Tibial nerve (tissue), 4 donors: ENCODE results near the gene REPS2. TPM values are rescaled to one million over a fixed set of nuclear protein-coding genes. Genes with fewer than 3 reads are reported as not detected.

Source experiments
- DNase-seq, 2 donors: peaks; one replicate each; pipeline ENCODE4 v3.0.0-alpha.2; 2019; ENCODE audit warnings: low spot score in 2 of 2
- H3K27ac ChIP-seq, 4 donors: fragments of 200-600 bp; sonication (generic) in 3 of 4; one replicate each; pipeline ENCODE4 v1.5.1; 2017 to 2019; ENCODE audit warnings: mild to moderate bottlenecking in 1 of 4
- H3K27me3 ChIP-seq, 2 donors: fragments of 200-600 bp; sonication (generic) in 1 of 2; one replicate each; pipeline versions ENCODE4 v1.5.1 to v1.6.0; 2017 to 2019
- H3K36me3 ChIP-seq, 3 donors: fragments of 200-600 bp; sonication (generic); one replicate each; pipeline ENCODE4 v1.5.1; 2018 to 2019
- H3K4me1 ChIP-seq, 4 donors: fragments of 200-600 bp; sonication (generic) in 3 of 4; one replicate each; pipeline ENCODE4 v1.5.1; 2017 to 2019
- H3K4me3 ChIP-seq, 4 donors: fragments of 200-600 bp; sonication (generic) in 3 of 4; one replicate each; pipeline ENCODE4 v1.5.1; 2017 to 2019; ENCODE audit warnings: mild to moderate bottlenecking in 1 of 4, moderate library complexity in 1 of 4
- H3K9me3 ChIP-seq, 4 donors: fragments of 200-600 bp; sonication (generic) in 3 of 4; one replicate each; pipeline ENCODE4 v1.5.1; 2017 to 2019
- EP300 ChIP-seq, 2 donors: sonication (generic); formaldehyde crosslinking; IDR thresholded peaks; one replicate each; pipeline ENCODE4 v1.6.1; 2017; ENCODE audit warnings: antibody characterized with exemption in 2 of 2, mild to moderate bottlenecking in 1 of 2
- POLR2A ChIP-seq, 2 donors: fragments of 450-650 bp; IDR thresholded peaks; one replicate each; pipeline ENCODE4 v1.6.1; 2017; ENCODE audit warnings: antibody characterized with exemption in 2 of 2, mild to moderate bottlenecking in 2 of 2, moderate library complexity in 2 of 2
- WGBS, 2 donors: methylation state at CpG; one replicate each; pipeline ENCODE4 v1.1.5; 2018; 5-methylcytosine and 5-hydroxymethylcytosine counted together
- total RNA-seq, 4 donors: library from RNA; depleted of rRNA; stranded (reverse); fragments of >200 nt; gene quantifications; one replicate each; pipeline ENCODE4 v1.1.0, GENCODE V29; 2016
- TF ChIP-seq, protein P1 (sequence below), 5 experiments: fragments of 200-600 bp in 3 of 5; fragments of 450-650 bp in 2 of 5; sonication (generic) in 3 of 5; IDR thresholded peaks; one replicate each; pipeline ENCODE4 v1.5.1; 2016 to 2019; ENCODE audit warnings: antibody characterized with exemption in 5 of 5, mild to moderate bottlenecking in 3 of 5, moderate library complexity in 2 of 5

REPS2 gene
- total RNA-seq, 4 donors from 2014 or later: 7.5 to 26.0 (median 9.7) TPM

DNA sequence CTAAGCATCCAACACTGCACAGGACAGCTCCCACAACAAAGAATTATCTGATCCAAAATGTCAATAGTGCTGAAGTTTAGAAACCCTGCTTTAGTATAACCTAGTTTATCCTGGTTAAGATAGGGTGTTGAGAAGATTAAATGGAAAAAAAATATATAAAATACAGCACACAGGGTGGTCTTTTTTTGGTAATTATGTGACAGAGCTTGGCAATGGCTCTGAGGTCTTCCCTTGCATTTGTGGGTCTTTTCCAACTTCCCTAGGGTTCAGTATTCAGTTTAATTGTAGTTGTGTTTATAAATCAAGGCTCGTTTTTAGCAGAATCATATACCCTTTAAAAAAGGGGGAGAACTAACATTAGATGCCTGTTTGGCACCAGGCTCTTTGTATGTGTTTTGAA lies 36.6 kb downstream of the REPS2 start:
- TF ChIP-seq POLR2A (IDR thresholded peaks at IDR 0.05) (no peak), EP300 (IDR thresholded peaks at IDR 0.05) (no peak)
- TF ChIP-seq, protein P1, sequence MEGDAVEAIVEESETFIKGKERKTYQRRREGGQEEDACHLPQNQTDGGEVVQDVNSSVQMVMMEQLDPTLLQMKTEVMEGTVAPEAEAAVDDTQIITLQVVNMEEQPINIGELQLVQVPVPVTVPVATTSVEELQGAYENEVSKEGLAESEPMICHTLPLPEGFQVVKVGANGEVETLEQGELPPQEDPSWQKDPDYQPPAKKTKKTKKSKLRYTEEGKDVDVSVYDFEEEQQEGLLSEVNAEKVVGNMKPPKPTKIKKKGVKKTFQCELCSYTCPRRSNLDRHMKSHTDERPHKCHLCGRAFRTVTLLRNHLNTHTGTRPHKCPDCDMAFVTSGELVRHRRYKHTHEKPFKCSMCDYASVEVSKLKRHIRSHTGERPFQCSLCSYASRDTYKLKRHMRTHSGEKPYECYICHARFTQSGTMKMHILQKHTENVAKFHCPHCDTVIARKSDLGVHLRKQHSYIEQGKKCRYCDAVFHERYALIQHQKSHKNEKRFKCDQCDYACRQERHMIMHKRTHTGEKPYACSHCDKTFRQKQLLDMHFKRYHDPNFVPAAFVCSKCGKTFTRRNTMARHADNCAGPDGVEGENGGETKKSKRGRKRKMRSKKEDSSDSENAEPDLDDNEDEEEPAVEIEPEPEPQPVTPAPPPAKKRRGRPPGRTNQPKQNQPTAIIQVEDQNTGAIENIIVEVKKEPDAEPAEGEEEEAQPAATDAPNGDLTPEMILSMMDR (IDR thresholded peaks at IDR 0.05): no peak
- DNase-seq: no peak
- no peaks in the 10 kb centered on the region for H3K36me3 ChIP-seq
- no peak overlapping the region for H3K4me3 ChIP-seq
- peaks cover 0 to 5% (median 0%) of the 10 kb centered on the region in 4 donors for H3K9me3 ChIP-seq
- H3K27me3 ChIP-seq: no peaks in the 10 kb centered on the region
- 52 to 92% methylated on average over 1 of the region's 1 CpG for WGBS, 2 donors
- H3K27ac ChIP-seq: no peak overlapping the region
- H3K4me1 ChIP-seq: peaks cover 0 to 6% (median 0%) of the 10 kb centered on the region in 4 donors

DNA sequence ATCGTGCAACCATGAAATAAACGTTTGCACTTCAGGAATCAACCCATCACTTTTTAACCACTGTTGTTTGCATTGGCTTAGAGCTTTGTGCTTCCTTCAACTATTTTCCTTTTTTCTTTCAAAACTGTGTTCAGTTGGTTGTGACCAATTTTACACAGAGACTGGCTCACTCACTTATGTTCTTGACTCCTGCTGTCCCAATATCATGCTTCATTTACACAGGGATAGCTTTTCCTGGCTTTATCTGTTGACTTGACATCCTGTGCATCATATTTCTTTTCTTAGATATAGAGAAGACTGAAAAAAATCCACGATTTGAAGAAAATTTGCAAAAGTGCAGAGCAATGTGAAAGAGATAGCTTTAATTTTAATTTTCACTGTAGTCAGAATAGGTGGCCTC lies 38.8 kb downstream of the REPS2 start:
- Histone ChIP-seq H3K9me3 (peaks cover 0 to 5% (median 0%) of the 10 kb centered on the region in 4 donors), H3K4me1 (no peaks in the 10 kb centered on the region), H3K4me3 (no peak overlapping the region), H3K36me3 (no peaks in the 10 kb centered on the region), H3K27ac (no peak overlapping the region), H3K27me3 (no peaks in the 10 kb centered on the region)
- 50 to 51% methylated on average over 3 of the region's 3 CpGs for WGBS, 2 donors
- TF ChIP-seq, protein P1 (IDR thresholded peaks at IDR 0.05): no peak
- TF ChIP-seq EP300 (IDR thresholded peaks at IDR 0.05) (no peak), POLR2A (IDR thresholded peaks at IDR 0.05) (no peak)
- DNase-seq: no peak

DNA sequence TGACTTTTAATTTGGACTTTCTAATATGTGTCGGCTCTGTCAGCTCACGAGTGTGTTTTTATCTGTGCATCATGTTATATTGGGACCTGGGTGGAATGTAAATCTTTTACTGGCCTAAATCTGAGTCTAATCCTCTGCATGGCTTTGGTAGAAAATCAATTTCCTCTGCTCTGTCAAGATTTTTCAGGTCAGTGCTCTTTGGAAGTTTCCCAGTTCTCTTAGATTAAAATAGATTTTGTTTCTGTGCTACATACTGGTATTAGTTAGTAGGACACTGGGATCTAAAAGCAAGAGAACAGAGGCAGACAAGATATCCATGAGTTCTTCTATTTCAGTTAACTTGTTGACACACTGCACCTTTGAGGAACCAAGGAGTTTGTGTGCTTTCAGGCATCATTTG lies 39.7 kb downstream of the REPS2 start:
- H3K27me3 ChIP-seq: no peaks in the 10 kb centered on the region
- DNase-seq: no peak
- no peaks in the 10 kb centered on the region for H3K36me3 ChIP-seq
- TF ChIP-seq POLR2A (IDR thresholded peaks at IDR 0.05) (no peak), EP300 (IDR thresholded peaks at IDR 0.05) (no peak)
- TF ChIP-seq, protein P1 (IDR thresholded peaks at IDR 0.05): no peak
- no peaks in the 10 kb centered on the region for H3K4me1 ChIP-seq
- no peak overlapping the region for H3K27ac ChIP-seq
- H3K4me3 ChIP-seq: no peak overlapping the region
- H3K9me3 ChIP-seq: peaks cover 0 to 5% (median 0%) of the 10 kb centered on the region in 4 donors
- 74 to 88% methylated on average over 2 of the region's 2 CpGs for WGBS, 2 donors

DNA sequence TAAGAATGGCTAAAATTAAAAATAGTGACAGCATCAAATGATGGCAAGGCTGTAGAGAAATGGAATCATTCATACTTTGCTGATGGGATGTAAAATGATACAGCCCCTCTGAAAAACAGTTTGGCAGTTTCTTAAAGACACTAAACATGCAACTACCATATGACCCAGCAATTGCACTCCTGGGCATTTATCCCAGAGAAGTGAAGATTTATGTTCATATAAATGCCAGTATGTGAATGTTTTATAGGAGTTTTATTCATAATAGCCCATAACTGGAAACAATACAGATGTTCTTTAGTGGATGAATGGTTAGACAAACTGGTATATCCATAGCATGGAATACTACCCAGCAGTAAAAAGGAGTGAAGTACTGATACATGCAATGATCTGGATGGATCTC lies 43.3 kb downstream of the REPS2 start:
- no peaks in the 10 kb centered on the region for H3K4me1 ChIP-seq
- no peak for TF ChIP-seq EP300 (IDR thresholded peaks at IDR 0.05)
- TF ChIP-seq, protein P1 (IDR thresholded peaks at IDR 0.05): no peak
- no peak for TF ChIP-seq POLR2A (IDR thresholded peaks at IDR 0.05)

DNA sequence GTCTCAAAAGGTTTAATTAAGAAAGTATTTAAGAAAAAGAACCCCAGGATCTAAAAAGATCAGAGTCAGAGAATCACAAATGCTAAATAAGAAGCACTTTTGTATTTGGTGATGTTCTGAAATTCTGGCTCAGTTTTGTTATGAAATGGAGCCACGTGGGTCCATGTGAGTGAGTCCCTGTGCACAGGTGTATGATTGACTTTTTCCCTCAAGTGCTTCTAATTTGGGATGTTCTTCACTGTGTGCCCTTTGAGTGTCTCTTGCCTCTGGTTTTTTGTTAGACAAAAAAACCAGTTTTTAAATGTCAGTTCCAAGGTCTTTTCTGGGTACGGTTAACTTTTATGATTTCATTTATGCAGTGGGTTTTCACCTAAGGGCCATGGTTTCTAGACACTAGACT lies 44.4 kb downstream of the REPS2 start:
- Histone ChIP-seq H3K27me3 (no peaks in the 10 kb centered on the region), H3K9me3 (no peaks in the 10 kb centered on the region), H3K4me3 (no peak overlapping the region), H3K4me1 (no peaks in the 10 kb centered on the region), H3K36me3 (no peaks in the 10 kb centered on the region), H3K27ac (no peak overlapping the region)
- WGBS, 2 donors: 74 to 94% methylated on average over 2 of the region's 2 CpGs
- DNase-seq: no peak
- TF ChIP-seq EP300 (IDR thresholded peaks at IDR 0.05): no peak
- TF ChIP-seq, protein P1 (IDR thresholded peaks at IDR 0.05): no peak
- TF ChIP-seq POLR2A (IDR thresholded peaks at IDR 0.05): no peak

More for the DNA sequence above, 43.3 kb downstream of the REPS2 start:
- no peaks in the 10 kb centered on the region for H3K36me3 ChIP-seq
- DNase-seq: no peak
- H3K27ac ChIP-seq: no peak overlapping the region
- no peaks in the 10 kb centered on the region for H3K9me3 ChIP-seq
- H3K4me3 ChIP-seq: no peak overlapping the region
- no peaks in the 10 kb centered on the region for H3K27me3 ChIP-seq
